ENCODE results near the gene FRY.

The FRY gene

DNA sequence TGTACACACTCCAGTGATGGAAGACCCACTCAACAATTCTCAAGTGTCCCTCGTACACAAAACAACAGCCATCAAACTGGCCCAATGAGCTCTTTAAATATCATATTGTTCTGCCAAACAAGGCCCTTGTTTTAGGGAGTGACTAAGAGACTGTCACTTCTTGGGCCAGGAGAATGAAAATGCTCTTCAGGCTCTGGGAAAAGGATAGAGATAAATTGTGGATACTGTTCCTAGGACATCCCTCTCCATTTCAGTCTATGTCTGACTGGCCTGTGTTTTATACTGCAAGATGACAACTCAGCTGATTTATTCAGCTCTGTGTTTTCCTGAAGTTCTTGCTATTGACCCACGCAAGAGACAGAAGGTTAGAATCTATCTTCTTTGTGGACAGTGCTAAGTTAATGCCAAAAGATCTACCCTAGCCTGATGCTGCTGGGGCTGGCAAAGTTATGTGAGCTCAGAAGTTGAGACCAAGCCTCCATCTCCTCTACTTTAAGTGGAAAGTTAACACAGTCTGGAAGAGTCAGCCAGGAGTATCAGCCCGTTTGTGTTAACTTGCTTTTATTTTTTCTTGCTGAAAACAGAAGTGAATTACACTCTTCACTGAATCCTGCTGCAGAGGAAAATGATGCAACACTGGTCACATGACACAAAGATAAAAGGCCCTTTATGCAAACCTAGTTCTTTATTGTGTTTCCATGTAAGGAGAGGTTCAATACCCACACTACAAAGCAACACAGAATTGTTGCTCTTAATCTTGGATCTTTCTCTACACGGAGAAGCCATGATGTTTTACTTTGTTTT, 14.6 kb downstream of the FRY start:
- H3K4me3 ChIP-seq (ENCODE audit: low read length, poor library complexity, severe bottlenecking) = peak overlapping the region; percentile 34
- H3K27me3 ChIP-seq (ENCODE audit: insufficient read depth, low read length, poor library complexity, severe bottlenecking) = no peaks in the 10 kb centered on the region
- TF ChIP-seq, protein P1, sequence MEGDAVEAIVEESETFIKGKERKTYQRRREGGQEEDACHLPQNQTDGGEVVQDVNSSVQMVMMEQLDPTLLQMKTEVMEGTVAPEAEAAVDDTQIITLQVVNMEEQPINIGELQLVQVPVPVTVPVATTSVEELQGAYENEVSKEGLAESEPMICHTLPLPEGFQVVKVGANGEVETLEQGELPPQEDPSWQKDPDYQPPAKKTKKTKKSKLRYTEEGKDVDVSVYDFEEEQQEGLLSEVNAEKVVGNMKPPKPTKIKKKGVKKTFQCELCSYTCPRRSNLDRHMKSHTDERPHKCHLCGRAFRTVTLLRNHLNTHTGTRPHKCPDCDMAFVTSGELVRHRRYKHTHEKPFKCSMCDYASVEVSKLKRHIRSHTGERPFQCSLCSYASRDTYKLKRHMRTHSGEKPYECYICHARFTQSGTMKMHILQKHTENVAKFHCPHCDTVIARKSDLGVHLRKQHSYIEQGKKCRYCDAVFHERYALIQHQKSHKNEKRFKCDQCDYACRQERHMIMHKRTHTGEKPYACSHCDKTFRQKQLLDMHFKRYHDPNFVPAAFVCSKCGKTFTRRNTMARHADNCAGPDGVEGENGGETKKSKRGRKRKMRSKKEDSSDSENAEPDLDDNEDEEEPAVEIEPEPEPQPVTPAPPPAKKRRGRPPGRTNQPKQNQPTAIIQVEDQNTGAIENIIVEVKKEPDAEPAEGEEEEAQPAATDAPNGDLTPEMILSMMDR (conservative IDR thresholded peaks at IDR 0.05; ENCODE audit: low read length) = no peak
- no peak for TF ChIP-seq EZH2phosphoT487 (IDR thresholded peaks at IDR 0.05; ENCODE audit: borderline replicate concordance)
- H3F3A ChIP-seq (ENCODE audit: low read depth) = no peaks in the 10 kb centered on the region
- H3K9me3 ChIP-seq (ENCODE audit: insufficient read depth, low read depth, low read length) = no peaks in the 10 kb centered on the region
- no peaks in the 10 kb centered on the region for H4K20me1 ChIP-seq (ENCODE audit: insufficient read depth, low read length, poor library complexity, severe bottlenecking)
- peak overlapping the region; percentile 58 for H2AFZ ChIP-seq (ENCODE audit: low read length)
- peak overlapping the region; percentile 49 for H3K4me2 ChIP-seq (ENCODE audit: low read depth, low read length, poor library complexity, severe bottlenecking)
- H3K79me2 ChIP-seq (ENCODE audit: insufficient read depth, low read length) = no peaks in the 10 kb centered on the region
- H3K36me3 ChIP-seq (ENCODE audit: insufficient read depth, low read length) = no peaks in the 10 kb centered on the region
- H3K4me1 ChIP-seq (ENCODE audit: insufficient read depth, low read length, poor library complexity, severe bottlenecking) = peaks cover 51% of the 10 kb centered on the region
- H3K9ac ChIP-seq (ENCODE audit: low read depth, low read length, poor library complexity, severe bottlenecking) = peak overlapping the region; percentile 44
- H3K9me2 ChIP-seq (replicated peaks; ENCODE audit: low read depth, low read length) = no peaks in the 10 kb centered on the region

DNA sequence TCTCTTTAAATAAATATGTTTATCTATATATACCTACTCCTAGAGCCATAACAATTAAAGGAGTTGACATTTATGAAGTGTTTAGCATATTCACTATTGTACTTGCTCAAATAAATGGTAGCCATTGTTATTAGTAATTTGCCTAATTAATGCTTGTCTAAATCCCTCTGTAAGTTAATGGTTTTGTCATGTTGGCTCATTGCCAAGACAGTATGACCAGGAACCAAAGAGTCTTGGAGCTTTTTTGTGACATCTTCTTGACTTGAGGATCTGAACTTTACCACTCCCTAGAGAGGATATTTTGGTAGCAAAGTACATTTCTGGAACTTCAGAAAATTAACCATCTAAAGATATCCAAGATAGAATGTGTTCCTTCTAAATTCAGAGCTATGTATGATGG, 15.5 kb downstream of the FRY start:
- no peaks in the 10 kb centered on the region for H3K27me3 ChIP-seq (ENCODE audit: insufficient read depth, low read length, poor library complexity, severe bottlenecking)

DNA sequence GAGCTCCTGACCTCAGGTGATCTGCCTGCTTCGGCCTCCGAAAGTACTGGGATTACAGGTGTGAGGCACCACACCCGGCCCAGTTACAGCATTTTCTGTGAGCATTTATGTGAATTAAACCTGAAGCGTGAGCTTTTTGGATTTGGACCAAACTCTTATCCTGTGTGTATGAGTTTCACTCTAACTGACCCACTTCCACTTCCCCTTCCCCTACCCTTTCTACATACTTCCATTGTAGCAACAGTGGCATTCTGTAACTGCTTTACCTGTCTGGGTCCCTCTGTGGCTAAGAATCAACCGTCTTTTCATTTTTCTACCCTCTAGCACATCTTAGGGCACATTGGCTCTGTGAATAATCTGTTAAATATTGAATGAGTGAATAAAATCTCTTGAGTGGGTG, 16.2 kb downstream of the FRY start:
- no peak overlapping the region for H3K9ac ChIP-seq (ENCODE audit: low read depth, low read length, poor library complexity, severe bottlenecking)

More for the DNA sequence above, 15.5 kb downstream of the FRY start:
- Histone ChIP-seq H3K79me2 (ENCODE audit: insufficient read depth, low read length) (no peaks in the 10 kb centered on the region), H3K9me3 (ENCODE audit: insufficient read depth, low read depth, low read length) (no peaks in the 10 kb centered on the region), H3K36me3 (ENCODE audit: insufficient read depth, low read length) (no peaks in the 10 kb centered on the region), H3K4me1 (ENCODE audit: insufficient read depth, low read length, poor library complexity, severe bottlenecking) (peaks cover 43% of the 10 kb centered on the region), H3K4me3 (ENCODE audit: low read length, poor library complexity, severe bottlenecking) (peak overlapping the region; percentile 34), H2AFZ (ENCODE audit: low read length) (no peak overlapping the region; the same call in 1 of the 2 replicates), H3K4me2 (ENCODE audit: low read depth, low read length, poor library complexity, severe bottlenecking) (peak overlapping the region; percentile 49), H3K9me2 (replicated peaks; ENCODE audit: low read depth, low read length) (no peaks in the 10 kb centered on the region), H3F3A (ENCODE audit: low read depth) (no peaks in the 10 kb centered on the region), H4K20me1 (ENCODE audit: insufficient read depth, low read length, poor library complexity, severe bottlenecking) (no peaks in the 10 kb centered on the region), H3K9ac (ENCODE audit: low read depth, low read length, poor library complexity, severe bottlenecking) (no peak overlapping the region)
- TF ChIP-seq, protein P1 (conservative IDR thresholded peaks at IDR 0.05; ENCODE audit: low read length) = no peak
- no peak for TF ChIP-seq EZH2phosphoT487 (IDR thresholded peaks at IDR 0.05; ENCODE audit: borderline replicate concordance)

More for the DNA sequence above, 16.2 kb downstream of the FRY start:
- TF ChIP-seq EZH2phosphoT487 (IDR thresholded peaks at IDR 0.05; ENCODE audit: borderline replicate concordance) = no peak
- TF ChIP-seq, protein P1 (conservative IDR thresholded peaks at IDR 0.05; ENCODE audit: low read length) = no peak
- Histone ChIP-seq H3K79me2 (ENCODE audit: insufficient read depth, low read length) (no peaks in the 10 kb centered on the region), H3K9me2 (replicated peaks; ENCODE audit: low read depth, low read length) (no peaks in the 10 kb centered on the region), H4K20me1 (ENCODE audit: insufficient read depth, low read length, poor library complexity, severe bottlenecking) (no peaks in the 10 kb centered on the region), H3K4me3 (ENCODE audit: low read length, poor library complexity, severe bottlenecking) (no peak overlapping the region), H3K27me3 (ENCODE audit: insufficient read depth, low read length, poor library complexity, severe bottlenecking) (no peaks in the 10 kb centered on the region), H3F3A (ENCODE audit: low read depth) (no peaks in the 10 kb centered on the region), H2AFZ (ENCODE audit: low read length) (no peak overlapping the region), H3K36me3 (ENCODE audit: insufficient read depth, low read length) (no peaks in the 10 kb centered on the region), H3K4me1 (ENCODE audit: insufficient read depth, low read length, poor library complexity, severe bottlenecking) (peaks cover 36% of the 10 kb centered on the region), H3K9me3 (ENCODE audit: insufficient read depth, low read depth, low read length) (no peaks in the 10 kb centered on the region), H3K4me2 (ENCODE audit: low read depth, low read length, poor library complexity, severe bottlenecking) (no peak overlapping the region)
